SHP77 treated with DMSO at 0.1 percent for 48 hours (cell line): Measurements from ENCODE around the gene SMAD4.
"Not testable (repeated sequence)": the region's sequence is repeated elsewhere in the genome, so short reads cannot be mapped to it uniquely, and the experiment has no call there.

ENCODE experiments used
- DNase-seq: peaks from one replicate; lab custom pipeline; 2025; lab: John Stamatoyannopoulos, UW

Gene SMAD4

GRCh38 chr18:51070545-51070944, 40.5 kb downstream of the SMAD4 start:
- no peak for DNase-seq

- DNase-seq = no peak
These were observed 42.7 kb downstream of the SMAD4 start for GRCh38 chr18:51072586-51073313.

GRCh38 chr18:51074605-51075004, 44.6 kb downstream of the SMAD4 start:
- no peak for DNase-seq

GRCh38 chr18:51076503-51076902, 46.5 kb downstream of the SMAD4 start:
- no peak for DNase-seq

GRCh38 chr18:51077217-51077616, 47.2 kb downstream of the SMAD4 start:
- DNase-seq = no peak

- no peak for DNase-seq
These were observed 48.0 kb downstream of the SMAD4 start for GRCh38 chr18:51078026-51078425.

- no peak for DNase-seq
These were observed 52.7 kb downstream of the SMAD4 start for GRCh38 chr18:51082571-51083267.

GRCh38 chr18:51083398-51083797, 53.4 kb downstream of the SMAD4 start:
- DNase-seq = no peak

- no peak for DNase-seq
These were observed 58.4 kb downstream of the SMAD4 start for GRCh38 chr18:51088410-51088809.

GRCh38 chr18:51089691-51090090, 59.7 kb downstream of the SMAD4 start:
- no peak for DNase-seq

- DNase-seq = no peak
These were observed 61.3 kb downstream of the SMAD4 start for GRCh38 chr18:51091270-51091669.

- DNase-seq = no peak
These were observed 62.1 kb downstream of the SMAD4 start for GRCh38 chr18:51092117-51092516.

GRCh38 chr18:51092967-51093366, 63.0 kb downstream of the SMAD4 start:
- not testable (repeated sequence) for DNase-seq

- DNase-seq = no peak
These were observed 67.2 kb downstream of the SMAD4 start for GRCh38 chr18:51097021-51097822.

GRCh38 chr18:51098082-51098481, 68.1 kb downstream of the SMAD4 start:
- no peak for DNase-seq

- DNase-seq = no peak
These were observed 68.5 kb downstream of the SMAD4 start for GRCh38 chr18:51098513-51098912.

GRCh38 chr18:51100385-51101120, 70.5 kb downstream of the SMAD4 start:
- DNase-seq = no peak

GRCh38 chr18:51107082-51107481, 77.1 kb downstream of the SMAD4 start:
- no peak for DNase-seq

- DNase-seq = no peak
These were observed 77.7 kb downstream of the SMAD4 start for GRCh38 chr18:51107598-51108305.

GRCh38 chr18:51108330-51108729, 78.3 kb downstream of the SMAD4 start:
- no peak for DNase-seq

GRCh38 chr18:51110073-51110797, 80.2 kb downstream of the SMAD4 start:
- DNase-seq = no peak
